Neural cell (in vitro differentiated cells): ENCODE results near the gene DMXL2.

Source experiments
- POLR2AphosphoS5 ChIP-seq: IDR thresholded peaks from 2 replicates; pipeline ENCODE4 v1.6.1; 2012
- TF ChIP-seq, protein P1 (sequence below): fragments of 450-650 bp; IDR thresholded peaks from 2 replicates; pipeline ENCODE4 v1.5.1; 2014; ENCODE audit warnings: antibody characterized with exemption, mild to moderate bottlenecking, moderate library complexity; ENCODE audit not compliant: poor library complexity, severe bottlenecking

- TF ChIP-seq, protein P1, sequence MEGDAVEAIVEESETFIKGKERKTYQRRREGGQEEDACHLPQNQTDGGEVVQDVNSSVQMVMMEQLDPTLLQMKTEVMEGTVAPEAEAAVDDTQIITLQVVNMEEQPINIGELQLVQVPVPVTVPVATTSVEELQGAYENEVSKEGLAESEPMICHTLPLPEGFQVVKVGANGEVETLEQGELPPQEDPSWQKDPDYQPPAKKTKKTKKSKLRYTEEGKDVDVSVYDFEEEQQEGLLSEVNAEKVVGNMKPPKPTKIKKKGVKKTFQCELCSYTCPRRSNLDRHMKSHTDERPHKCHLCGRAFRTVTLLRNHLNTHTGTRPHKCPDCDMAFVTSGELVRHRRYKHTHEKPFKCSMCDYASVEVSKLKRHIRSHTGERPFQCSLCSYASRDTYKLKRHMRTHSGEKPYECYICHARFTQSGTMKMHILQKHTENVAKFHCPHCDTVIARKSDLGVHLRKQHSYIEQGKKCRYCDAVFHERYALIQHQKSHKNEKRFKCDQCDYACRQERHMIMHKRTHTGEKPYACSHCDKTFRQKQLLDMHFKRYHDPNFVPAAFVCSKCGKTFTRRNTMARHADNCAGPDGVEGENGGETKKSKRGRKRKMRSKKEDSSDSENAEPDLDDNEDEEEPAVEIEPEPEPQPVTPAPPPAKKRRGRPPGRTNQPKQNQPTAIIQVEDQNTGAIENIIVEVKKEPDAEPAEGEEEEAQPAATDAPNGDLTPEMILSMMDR: no peak
- TF ChIP-seq POLR2AphosphoS5: no peak
These were observed 1.3 kb downstream of the DMXL2 start for GRCh38 chr15:51621155-51621765.
